Activated CD4-positive, alpha-beta T cell treated with anti-CD3 and anti-CD28 coated beads, Interleukin-2, amount 50 U/mL, for 4 hours (primary cell): ENCODE measurements around the gene ESRRB.
A peak's percentile ranks its signal among the peaks of the same experiment; 100 is the strongest.

Experiments
- DNase-seq, 2 experiments: peaks; one replicate each; pipeline ENCODE4 v3.0.0-alpha.2; 2020

ESRRB gene

GRCh38 chr14:76352639-76353281, 23.2 kb upstream of the ESRRB start:
- peak; percentile 26 to 27 for DNase-seq

GRCh38 chr14:76354310-76354709, 21.6 kb upstream of the ESRRB start:
- no peak for DNase-seq

DNA sequence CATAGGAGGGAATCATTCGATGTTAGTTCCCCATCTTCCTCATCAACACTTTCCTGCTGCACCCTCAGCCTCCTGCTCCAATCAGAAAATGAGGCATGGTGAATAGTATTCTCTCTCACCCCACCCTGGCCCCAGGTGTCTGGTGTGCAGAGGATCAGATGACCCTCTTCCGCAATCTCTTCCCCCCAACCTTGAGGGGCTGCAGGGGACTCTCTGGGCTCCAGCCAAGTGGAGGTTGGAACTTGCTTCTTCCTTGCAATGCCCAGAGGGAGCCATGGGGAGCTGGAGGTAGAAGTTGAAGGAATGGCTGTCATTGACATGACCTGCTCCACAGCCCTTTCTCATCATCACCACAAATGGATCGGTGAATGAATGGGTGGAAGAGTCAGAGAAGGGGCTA, 20.2 kb upstream of the ESRRB start:
- DNase-seq = no peak

GRCh38 chr14:76371066-76371465, 4.9 kb upstream of the ESRRB start:
- no peak for DNase-seq

GRCh38 chr14:76373456-76373855, 2.5 kb upstream of the ESRRB start:
- no peak for DNase-seq

DNA sequence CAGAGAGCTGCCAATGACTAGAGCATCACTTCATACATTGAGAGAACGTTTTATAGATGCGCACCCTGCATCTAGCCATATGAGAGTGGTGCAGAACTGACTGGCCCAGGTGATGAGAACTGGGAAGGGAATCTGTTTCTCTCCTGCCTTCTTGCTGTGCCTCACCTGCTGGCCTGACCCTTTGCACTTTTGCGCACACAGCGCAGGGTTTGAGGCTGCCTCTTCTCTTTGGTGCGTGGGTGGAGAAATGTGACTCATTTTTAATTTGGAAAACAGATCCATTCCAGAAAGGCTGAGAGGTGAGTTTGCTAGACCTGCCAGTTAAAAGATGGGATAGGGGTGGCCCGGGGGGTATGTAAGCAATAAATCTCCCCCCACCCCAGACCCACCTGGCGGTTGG, 453 bp upstream of the ESRRB start:
- DNase-seq = no peak

DNA sequence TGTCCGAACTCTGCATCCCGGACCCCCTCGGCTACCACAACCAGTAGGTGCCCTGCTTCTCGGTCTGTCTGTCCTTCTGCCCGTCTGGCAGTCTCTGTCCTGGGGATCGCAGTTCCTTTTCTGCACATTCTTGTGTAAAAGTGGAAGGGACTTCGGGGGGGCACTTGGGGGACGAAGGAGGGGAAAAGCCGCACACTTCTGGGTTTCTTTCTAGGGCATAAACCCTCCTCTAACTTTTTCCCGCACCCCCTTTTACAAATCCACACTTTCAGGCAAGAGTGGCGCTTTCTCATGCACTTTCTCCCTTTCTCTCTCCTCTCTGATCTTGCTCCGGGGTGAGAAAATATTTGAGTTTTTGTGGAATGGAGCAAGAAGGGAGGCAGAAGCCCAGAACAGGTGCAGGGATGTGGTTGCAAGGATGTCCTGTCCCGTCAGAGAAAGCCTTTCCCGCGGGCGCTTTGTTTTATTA, 506 bp downstream of the ESRRB start:
- no peak for DNase-seq

DNA sequence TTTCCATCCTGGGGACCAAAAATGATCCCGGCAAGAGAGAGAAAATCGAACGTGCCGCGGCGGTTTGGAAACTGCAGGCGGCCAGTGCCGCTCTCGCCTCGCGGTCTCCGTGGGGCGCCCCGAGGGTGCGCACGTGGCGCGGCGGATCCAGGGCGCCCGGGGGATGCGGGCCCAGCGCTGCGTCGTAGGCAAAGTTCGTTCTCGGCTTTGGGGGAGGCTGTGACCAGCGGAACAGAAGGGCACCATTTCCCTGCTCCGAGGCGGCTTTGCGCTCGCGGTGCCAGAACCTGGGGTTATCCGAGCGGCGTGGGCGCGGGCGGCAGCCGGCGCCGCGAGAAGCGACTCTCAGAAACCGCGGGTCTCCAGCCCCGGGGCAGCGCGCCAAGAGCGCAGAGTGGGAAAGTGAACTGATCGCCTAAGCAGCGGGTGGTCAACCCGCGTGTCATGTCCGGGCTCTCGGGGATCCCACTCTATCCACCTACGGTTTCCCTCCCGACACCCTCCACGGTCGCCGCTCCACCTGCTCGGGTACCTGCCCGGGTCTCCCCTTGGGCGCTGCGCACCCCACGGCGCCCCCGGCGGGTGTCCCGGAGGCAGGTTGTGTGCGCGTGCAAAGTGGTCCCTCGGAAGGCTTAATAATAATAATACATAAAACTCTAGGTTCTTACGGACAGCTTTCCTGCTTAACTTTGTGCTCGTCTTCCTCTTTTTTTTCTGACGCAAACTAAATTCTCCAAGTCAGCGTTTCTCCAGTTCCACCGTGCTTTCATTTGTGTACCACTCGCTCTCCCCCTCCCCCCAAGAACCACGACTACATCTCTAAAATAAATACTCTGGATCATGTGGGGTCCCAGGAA, 1.2 kb downstream of the ESRRB start:
- no peak for DNase-seq

- DNase-seq = no peak
Measured at GRCh38 chr14:76377735-76378074, 1.8 kb downstream of the ESRRB start.

- no peak for DNase-seq
Measured at GRCh38 chr14:76380991-76381390, 5.1 kb downstream of the ESRRB start.

DNA sequence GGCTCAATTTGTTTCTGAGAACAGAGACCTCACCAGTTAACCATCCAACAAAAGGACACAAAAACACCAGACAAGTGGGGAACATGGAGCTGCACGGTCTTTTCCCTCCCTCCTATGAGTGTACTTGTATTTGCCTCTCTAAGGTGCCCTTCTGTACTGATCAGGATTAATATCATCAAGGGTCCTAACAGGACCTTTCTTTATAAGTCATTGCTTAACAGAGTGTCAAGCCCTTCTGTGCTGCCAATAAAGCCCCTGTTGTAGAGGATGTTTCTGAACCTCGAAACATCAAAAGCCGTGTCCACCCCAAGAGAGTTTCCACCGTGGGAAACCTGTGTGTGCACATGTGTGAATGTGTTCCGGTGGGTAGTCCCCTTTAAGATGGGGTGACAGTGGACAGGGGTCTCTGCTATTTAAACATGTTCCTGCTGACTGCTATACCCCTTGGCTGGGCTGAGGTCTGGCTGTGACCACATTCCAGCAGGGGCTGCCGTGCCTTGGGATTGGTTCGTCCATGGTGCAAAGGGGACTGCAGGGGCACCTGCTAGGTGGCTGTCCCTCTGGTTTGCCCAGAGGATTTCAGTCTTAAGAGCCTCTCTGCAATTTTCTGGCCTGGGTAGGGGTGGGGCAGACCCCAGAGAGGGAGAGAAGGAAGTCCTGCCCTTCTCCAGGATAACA, 6.0 kb downstream of the ESRRB start:
- DNase-seq = no peak

DNA sequence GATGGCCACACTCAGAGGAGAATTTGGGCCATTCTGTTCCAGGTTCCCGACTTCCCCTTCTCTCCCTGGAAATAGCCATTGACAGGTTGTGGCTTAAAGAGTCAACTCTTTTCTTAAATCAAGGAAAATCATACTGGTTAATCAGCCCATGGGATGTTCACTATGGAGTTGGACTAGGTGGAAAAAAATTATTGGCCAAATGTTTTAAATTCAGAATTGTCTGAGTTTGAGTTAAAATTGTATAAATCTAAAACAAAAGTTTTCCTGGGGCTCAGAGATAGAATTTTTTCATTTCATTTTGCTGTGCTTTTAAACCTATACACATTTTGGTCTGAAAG, 6.5 kb downstream of the ESRRB start:
- DNase-seq = no peak

DNA sequence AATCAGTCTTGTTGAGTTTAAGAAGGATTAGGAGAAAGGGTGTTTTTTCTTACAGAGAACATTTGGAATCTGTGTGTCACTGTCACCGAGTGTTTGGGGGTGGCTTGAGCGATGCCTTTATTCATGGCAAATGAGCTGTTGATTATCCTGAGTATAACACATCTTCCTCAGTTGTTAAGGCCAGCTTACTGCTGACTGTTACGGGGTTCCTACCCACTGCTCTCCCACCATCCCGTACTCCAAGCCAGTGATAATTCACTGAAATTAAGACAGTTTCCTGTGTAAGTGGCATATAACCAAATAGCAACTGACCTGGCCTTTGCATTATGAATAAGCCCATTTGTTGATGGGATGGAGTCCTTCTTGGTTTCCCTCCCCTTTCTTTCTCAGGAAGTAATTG, 9.5 kb downstream of the ESRRB start:
- no peak for DNase-seq

DNA sequence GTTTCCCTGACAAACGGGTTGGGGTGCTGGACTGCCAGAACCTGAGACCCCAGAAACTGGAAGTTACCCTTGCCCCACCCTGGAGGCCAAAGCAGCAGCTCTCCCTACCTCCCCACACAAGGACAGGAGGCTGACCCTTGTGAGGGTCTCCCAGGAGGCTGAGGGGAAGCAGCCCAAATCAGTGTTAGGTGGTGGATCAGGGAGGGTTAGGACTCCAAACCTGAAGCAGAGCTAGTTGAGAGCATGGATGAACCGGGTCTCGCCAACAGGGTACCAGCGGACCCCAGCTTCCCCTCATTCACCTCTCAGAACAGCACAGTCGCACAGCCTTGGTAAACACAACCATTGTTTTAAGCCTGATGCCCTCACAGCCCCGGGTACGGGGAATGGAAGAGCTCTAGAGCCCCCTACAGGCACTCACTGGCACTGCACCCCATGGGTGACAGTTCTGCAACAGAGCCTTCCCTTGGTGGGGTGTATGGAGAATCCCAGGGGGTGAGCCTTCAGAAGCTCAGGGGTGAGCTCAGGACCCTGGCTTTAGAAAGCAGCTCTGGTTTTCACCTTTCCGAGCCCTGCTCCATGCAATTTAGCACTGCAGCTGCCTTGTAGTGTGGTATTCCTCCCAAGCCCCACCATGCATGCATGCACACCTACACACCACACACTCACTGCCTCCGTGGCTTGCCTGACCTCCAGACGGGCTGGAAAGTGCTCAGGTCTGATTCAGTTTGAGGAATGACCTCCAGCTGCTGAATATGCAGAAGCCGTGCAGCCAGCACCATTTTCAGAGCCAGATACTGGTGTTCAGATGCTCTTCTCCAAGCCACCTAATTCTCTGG, 11.2 kb downstream of the ESRRB start:
- DNase-seq = peak; percentile 23 to 27

GRCh38 chr14:76389841-76390240, 13.9 kb downstream of the ESRRB start:
- DNase-seq = no peak

DNA sequence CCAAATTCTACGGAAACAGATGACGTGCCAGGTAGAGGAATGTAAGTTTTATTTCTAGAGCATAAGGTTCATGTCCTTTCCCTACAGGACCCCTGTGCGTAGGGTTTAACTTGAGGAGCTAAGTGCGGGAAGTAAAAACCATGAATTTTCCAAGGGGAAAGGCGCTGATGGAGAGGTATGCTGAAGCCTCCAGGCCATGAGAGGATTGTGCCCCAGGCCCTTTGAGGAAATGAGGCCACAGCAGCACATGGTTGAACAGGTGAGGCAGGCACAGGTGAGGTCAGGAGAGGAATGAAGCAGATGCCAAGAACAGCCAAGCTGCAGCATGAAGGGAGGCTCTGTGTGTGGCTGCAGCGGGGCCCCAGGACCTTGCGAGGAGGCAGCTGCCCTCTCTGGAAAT, 14.7 kb downstream of the ESRRB start:
- no peak for DNase-seq

GRCh38 chr14:76391981-76392690, 16.2 kb downstream of the ESRRB start:
- DNase-seq = no peak

DNA sequence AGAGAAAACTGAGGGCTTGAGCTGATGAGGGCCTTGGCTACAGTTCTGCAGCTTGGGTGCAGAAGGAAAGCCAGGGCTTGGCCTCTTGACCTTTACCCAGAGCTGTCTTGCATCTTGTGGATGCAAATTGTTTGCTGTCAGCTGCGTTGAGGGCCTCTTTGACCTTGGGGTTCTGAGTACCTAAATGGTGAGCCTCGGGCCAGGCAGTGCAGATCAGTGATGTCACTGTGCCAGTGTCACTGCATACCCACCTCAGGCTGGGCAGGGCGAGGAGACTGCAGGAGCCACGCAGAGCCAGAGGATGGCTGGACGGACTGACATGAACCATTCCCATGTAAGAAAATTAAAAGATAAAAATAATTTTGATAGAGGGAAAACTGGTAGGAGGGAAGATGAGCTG, 18.6 kb downstream of the ESRRB start:
- DNase-seq = no peak

DNA sequence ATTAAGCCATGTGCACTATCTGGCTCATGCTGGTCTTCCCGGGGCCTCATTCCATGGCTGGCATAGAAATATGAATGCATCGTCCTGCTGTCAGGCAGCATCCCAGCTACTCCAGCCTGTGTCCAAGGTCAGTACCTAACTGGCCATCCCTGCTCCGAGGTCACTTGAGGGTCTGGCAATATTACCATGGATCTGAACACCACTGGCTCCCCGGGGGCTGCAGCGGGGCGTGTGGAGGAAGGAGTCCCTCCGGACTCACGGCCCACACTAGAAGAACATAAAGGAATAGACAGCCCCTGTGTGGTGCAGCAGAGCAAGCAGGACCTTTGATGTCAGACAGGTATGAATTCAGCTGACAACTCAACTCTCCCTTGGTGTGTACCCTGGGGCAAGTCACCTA, 19.2 kb downstream of the ESRRB start:
- DNase-seq = no peak

DNA sequence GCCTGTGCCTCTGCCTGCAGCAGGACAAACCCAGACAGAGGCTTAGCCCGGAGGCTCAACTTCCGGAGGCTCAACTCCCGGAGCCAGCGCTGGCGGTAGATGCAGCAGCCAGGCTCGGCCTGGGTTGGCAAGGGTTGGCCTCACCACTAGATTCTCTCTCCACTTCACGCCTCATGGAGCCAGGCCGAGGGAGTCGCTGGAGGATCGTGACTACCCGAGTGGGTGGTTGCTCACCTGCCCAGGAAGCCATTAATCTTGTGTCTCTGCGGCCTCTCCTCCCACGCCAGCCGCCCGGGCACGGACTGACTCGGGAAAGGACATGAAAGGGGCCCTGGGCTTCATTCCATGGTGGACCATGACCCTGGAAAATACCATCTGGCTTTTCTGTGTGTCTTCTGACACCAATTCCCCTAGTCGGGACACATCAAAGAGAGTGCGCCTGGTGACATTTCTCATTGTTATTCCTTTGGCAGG, 20.8 kb downstream of the ESRRB start:
- DNase-seq = no peak

GRCh38 chr14:76405627-76406026, 29.7 kb downstream of the ESRRB start:
- DNase-seq = no peak

GRCh38 chr14:76407449-76408150, 31.7 kb downstream of the ESRRB start:
- no peak for DNase-seq
